Measurements from ENCODE around the gene BCAS3.

Gene BCAS3

DNA sequence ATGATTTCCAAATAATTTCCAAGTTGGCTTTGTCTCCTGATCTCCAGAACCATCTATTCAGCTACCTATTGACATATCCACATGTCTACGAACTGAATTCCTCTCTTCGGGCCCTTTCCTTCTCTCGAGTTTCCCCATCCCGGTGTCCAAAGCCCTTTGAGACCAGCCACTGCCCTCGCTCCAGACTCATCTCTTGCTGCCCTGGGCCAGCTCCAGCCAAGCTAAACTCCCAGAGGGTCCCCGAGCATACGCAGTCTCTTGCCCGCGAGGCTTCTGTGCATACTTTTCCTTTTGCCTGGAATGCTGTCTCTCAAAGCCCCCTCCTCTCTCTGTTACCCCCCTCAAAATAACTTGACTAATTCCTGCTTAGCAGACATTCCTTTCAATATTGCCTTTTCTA is 694.8 kb downstream of the BCAS3 start:
- Histone ChIP-seq H3K27ac (ENCODE audit: insufficient read depth, low read depth, low read length, poor library complexity, severe bottlenecking) (no peak overlapping the region), H3K27me3 (ENCODE audit: control insufficient read depth, insufficient read depth, low read length, poor library complexity, severe bottlenecking) (no peaks in the 10 kb centered on the region), H3K9me3 (ENCODE audit: control insufficient read depth, low read length) (no peaks in the 10 kb centered on the region), H3K36me3 (ENCODE audit: control insufficient read depth, insufficient read depth, low read length) (no peaks in the 10 kb centered on the region), H3K4me1 (ENCODE audit: control insufficient read depth, insufficient read depth, low read length) (peaks cover 8% of the 10 kb centered on the region), H3K4me3 (ENCODE audit: insufficient read depth, low read depth, low read length) (no peak overlapping the region)
- 92 to 94% methylated on average over 9 of the region's 9 CpGs for WGBS, 2 experiments

DNA sequence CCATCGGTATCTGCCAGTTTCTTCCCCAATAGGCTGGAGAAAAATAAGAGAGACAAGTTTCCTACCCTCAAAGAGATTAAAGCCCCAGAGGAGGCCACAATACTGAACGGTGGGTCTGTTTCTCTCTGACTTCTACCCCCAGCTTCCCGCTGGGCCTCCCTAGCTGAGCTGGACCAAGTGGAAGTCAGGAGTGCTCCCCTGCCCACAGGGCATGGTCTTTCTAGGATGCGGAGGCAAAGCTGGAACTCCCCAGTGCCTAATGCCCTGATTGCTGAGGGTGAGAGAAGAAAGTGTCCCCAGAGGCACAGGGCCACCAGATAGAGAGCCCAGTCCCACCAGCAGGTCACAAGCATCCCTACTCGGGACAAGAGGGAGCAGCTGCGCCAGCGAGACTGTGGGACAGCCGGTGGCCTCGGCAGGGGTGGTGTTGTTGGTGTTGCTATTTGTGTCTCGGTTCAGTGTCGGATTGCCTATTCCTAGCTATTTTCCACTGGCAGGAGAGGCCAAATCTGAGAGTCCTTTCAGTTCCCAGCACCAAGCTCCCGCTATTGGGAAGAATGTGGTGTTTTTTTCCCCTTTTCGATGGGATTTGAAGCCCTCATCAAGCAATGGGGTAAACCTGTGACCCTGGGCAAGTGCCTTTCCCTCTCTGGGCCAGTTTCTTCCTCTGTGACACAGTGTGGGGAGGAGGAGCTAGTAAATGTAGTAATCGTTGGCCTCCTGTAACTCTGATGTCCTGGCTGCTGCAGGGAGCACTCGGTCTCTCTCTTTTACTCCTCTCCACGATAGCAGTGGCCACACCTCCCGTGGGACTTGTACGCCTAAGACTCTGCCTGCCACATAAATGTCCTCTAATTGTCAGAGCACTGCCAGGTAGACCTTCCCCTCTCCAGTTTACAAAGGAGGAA is 699.5 kb downstream of the BCAS3 start:
- Histone ChIP-seq H3K27ac (ENCODE audit: insufficient read depth, low read depth, low read length, poor library complexity, severe bottlenecking) (no peak overlapping the region), H3K36me3 (ENCODE audit: control insufficient read depth, insufficient read depth, low read length) (no peaks in the 10 kb centered on the region), H3K27me3 (ENCODE audit: control insufficient read depth, insufficient read depth, low read length, poor library complexity, severe bottlenecking) (no peaks in the 10 kb centered on the region), H3K9me3 (ENCODE audit: control insufficient read depth, low read length) (no peaks in the 10 kb centered on the region), H3K4me3 (ENCODE audit: insufficient read depth, low read depth, low read length) (no peak overlapping the region), H3K4me1 (ENCODE audit: control insufficient read depth, insufficient read depth, low read length) (no peaks in the 10 kb centered on the region)
- 88 to 91% methylated on average over 18 of the region's 18 CpGs for WGBS, 2 experiments

DNA sequence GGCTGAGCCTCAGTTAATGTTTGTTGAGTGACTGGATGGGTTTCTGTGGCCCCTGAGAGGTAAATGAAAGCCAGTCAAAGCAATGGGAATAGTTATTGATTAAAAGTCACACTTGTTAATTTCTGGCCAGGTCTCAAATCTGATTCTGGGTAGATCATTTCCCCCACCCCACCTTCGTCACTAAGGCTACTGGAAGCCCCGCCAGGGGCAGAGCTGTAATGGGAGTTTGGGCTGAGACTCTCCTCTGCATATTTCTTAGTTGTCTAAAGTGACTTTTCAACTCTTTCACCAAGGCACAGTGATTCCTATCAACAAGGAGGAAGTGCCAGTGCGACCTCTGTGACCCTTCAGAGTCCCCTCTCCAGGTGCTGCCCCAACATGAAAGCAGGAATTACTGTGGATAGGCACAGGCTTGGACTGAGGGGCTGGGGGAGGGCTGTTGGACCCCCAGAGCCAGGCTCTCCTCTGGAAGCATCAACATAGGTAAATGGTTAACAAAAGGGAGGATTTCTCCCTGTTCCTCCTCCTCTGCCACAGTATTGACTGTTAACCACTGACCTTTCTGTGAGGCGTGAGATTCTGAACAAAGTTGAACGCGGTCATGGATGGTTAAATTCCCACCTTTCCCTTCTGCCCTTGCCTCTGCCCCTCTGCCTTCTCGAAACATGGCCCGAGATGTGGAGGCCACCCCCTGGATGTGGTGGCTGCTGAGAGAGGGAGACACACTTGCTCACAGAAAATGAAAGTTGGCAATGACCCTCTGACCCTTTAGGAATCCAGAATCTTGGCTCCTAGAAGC is 701.2 kb downstream of the BCAS3 start:
- Histone ChIP-seq H3K36me3 (ENCODE audit: control insufficient read depth, insufficient read depth, low read length) (no peaks in the 10 kb centered on the region), H3K27me3 (ENCODE audit: control insufficient read depth, insufficient read depth, low read length, poor library complexity, severe bottlenecking) (no peaks in the 10 kb centered on the region), H3K9me3 (ENCODE audit: control insufficient read depth, low read length) (no peaks in the 10 kb centered on the region), H3K4me1 (ENCODE audit: control insufficient read depth, insufficient read depth, low read length) (no peaks in the 10 kb centered on the region), H3K4me3 (ENCODE audit: insufficient read depth, low read depth, low read length) (no peak overlapping the region), H3K27ac (ENCODE audit: insufficient read depth, low read depth, low read length, poor library complexity, severe bottlenecking) (no peak overlapping the region)
- 82 to 84% methylated on average over 8 of the region's 8 CpGs for WGBS, 2 experiments

DNA sequence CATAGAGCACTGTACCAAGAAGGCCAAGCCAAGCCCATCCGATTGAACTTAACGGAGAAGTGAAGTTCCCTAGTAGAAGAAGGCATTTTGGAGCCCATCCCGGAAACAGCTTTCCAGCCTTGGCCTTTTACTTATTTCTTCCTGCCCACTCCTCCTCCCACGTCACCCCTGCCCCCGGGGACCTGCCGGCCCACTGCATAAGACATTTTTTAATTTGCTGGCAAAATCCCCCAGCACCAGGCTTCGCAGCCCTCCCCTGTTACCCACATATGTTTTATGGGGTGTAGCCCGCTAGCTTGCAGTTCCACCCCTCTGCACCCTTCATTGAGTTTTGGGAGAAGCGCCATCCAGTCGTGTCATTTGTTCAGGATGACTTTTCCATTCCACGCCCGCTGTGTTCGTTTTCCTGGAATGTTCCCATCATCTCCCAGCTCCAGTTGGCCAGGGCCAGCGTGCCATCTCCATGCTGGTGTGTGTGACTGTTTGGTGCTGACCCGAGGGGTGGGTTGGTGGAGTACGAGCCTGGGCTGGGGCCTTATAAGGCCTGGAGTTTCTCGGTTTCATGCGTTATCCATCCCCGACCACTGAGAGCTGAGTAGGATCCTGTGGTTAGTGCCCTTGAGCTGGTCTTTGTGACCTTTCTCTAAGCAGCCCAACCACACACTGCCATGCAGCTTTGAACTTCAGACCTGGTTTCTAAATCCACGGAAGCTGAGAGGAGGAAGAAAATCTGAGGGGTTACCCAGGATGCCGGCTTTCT is 702.0 kb downstream of the BCAS3 start:
- Histone ChIP-seq H3K4me3 (ENCODE audit: insufficient read depth, low read depth, low read length) (no peak overlapping the region), H3K27me3 (ENCODE audit: control insufficient read depth, insufficient read depth, low read length, poor library complexity, severe bottlenecking) (no peaks in the 10 kb centered on the region), H3K9me3 (ENCODE audit: control insufficient read depth, low read length) (no peaks in the 10 kb centered on the region), H3K36me3 (ENCODE audit: control insufficient read depth, insufficient read depth, low read length) (no peaks in the 10 kb centered on the region), H3K27ac (ENCODE audit: insufficient read depth, low read depth, low read length, poor library complexity, severe bottlenecking) (no peak overlapping the region), H3K4me1 (ENCODE audit: control insufficient read depth, insufficient read depth, low read length) (no peaks in the 10 kb centered on the region)
- 94% methylated on average over 20 to 21 of the region's 21 CpGs for WGBS, 2 experiments

DNA sequence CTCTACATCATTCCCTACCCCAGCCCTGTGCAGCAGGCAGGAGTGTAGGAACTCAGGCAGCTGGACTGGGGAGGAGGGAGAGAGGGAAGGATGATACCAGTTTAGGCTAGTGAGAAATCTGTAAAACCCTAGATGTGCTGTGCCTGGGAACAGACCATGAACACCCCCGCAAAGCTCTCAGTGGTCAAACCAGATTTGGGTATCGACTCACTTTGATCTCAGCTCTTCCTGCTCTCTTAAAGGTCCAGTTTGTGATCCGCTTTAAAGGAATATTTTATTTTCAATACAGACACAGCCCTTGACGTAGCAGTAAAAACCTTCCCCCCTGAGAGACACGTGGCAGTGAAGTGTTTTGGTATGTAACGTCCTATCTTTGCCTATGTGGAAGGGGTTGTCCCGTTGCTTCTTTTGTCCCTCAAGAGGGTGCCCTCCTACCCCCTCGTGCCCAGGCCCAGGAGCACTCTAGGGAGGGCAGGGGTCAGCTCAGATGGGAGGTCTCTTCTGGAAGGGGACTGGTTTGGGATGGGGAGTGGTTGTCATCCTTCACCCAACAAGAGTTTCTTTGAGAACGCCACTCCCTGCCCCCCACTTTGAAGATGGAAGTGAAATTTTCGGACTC is 702.7 kb downstream of the BCAS3 start:
- no peak overlapping the region for H3K4me3 ChIP-seq (ENCODE audit: insufficient read depth, low read depth, low read length)
- H3K9me3 ChIP-seq (ENCODE audit: control insufficient read depth, low read length), result no peaks in the 10 kb centered on the region
- no peaks in the 10 kb centered on the region for H3K4me1 ChIP-seq (ENCODE audit: control insufficient read depth, insufficient read depth, low read length)
- H3K36me3 ChIP-seq (ENCODE audit: control insufficient read depth, insufficient read depth, low read length), result no peaks in the 10 kb centered on the region
- H3K27ac ChIP-seq (ENCODE audit: insufficient read depth, low read depth, low read length, poor library complexity, severe bottlenecking), result no peak overlapping the region
- 88 to 94% methylated on average over 10 of the region's 10 CpGs for WGBS, 2 experiments
- no peaks in the 10 kb centered on the region for H3K27me3 ChIP-seq (ENCODE audit: control insufficient read depth, insufficient read depth, low read length, poor library complexity, severe bottlenecking)

DNA sequence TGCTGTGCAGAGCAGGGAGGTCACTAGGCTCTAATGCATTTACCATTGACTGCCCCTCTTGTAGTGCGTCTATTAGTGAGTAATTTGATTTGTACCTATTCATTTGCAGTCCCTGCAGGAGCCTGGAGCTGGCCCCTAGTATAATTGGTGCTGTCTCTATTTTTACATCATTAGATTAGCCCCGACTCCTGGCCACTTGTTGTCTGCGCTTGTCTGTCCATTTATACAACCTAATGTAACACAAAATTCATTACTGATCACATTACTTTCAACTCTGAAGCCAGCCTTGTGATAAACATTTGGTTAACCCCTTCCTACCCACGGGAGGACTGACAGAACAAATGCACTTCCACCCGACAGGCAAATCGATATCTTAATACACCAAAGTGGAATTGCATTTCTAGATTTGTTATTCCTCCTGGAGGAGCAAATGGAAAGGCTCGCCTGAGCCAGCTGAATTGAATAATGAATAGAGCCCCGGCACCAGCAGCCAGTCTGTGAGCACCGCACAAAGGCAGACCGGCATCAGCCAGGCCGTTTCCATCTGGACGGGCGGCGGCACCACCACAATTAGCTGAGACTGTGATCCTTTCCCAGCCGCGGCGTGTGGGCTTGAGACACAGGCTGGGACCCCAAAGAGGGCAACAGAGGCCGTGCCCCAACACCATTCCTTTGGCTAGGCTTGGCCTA is 703.3 kb downstream of the BCAS3 start:
- H3K9me3 ChIP-seq (ENCODE audit: control insufficient read depth, low read length), result no peaks in the 10 kb centered on the region
- H3K27me3 ChIP-seq (ENCODE audit: control insufficient read depth, insufficient read depth, low read length, poor library complexity, severe bottlenecking), result no peaks in the 10 kb centered on the region
- H3K4me3 ChIP-seq (ENCODE audit: insufficient read depth, low read depth, low read length), result no peak overlapping the region
- 92 to 93% methylated on average over 18 of the region's 18 CpGs for WGBS, 2 experiments
- H3K36me3 ChIP-seq (ENCODE audit: control insufficient read depth, insufficient read depth, low read length), result no peaks in the 10 kb centered on the region
- no peak overlapping the region for H3K27ac ChIP-seq (ENCODE audit: insufficient read depth, low read depth, low read length, poor library complexity, severe bottlenecking)
- H3K4me1 ChIP-seq (ENCODE audit: control insufficient read depth, insufficient read depth, low read length), result no peaks in the 10 kb centered on the region

DNA sequence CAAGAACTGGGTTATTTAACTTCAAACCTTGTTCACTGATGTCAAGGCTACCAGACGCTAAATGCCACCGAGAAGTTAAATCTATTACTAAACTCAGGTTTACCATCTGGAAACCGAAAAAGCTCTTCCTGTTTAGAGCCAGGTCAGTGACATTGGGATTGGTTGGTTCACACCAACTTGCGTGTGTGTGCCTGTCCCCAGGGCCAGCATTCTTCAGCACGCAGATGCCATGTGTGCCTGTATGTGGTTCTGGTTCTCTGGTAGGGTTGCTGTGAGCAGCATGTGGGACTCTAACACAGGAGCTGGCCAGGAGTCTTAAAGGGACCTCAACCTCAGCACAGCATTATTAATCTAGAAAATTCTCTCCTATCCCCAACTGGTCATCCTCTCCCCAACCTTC is 703.9 kb downstream of the BCAS3 start:
- H3K27me3 ChIP-seq (ENCODE audit: control insufficient read depth, insufficient read depth, low read length, poor library complexity, severe bottlenecking), result no peaks in the 10 kb centered on the region
- WGBS, 2 experiments, result 94 to 97% methylated on average over 5 of the region's 5 CpGs

DNA sequence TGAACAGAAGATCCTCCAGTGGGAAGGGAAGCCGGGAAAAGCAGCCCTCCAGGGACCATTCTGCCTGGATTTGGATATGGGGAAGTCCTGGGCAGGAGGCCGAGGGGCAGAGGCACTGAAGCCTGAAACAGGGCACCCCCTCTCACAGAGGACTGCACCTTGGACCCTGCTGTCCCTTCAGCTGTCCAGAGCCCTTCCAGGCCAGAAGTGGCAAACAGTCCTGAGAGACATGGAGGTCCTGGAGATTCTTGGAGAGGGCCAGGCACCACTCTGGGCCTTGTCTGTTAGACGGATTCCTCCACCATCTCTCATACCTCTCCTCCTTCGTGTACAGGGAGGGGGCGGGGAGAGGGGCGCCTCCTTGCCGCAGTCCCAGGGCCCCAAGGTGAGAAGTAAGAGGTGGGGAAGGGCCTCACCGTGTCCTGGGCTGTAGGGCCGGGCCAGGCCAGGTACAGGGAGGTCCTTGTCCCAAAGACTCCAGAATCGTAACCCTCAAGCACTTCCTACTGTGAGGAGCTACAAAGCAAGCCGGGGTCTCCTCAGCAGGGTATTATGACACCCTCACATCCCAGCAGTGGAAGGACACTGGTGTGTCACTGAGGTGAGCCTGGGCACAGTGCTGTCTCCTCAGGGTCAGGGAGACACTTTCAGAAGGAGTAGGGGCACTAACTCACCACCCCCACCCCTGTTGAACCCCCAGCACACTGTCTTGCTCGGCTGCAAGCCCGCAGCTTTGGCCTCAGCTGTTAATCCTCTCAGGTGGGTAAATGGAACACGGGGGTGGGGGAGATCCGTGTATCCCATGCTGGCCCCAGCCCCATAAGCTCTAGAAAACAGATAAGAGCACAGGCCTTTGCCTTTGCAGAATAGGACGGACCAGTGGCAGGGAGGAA is 705.4 kb downstream of the BCAS3 start:
- 92% methylated on average over 16 of the region's 16 CpGs for WGBS, 2 experiments
- Histone ChIP-seq H3K4me1 (ENCODE audit: control insufficient read depth, insufficient read depth, low read length) (no peaks in the 10 kb centered on the region), H3K9me3 (ENCODE audit: control insufficient read depth, low read length) (no peaks in the 10 kb centered on the region), H3K27ac (ENCODE audit: insufficient read depth, low read depth, low read length, poor library complexity, severe bottlenecking) (no peak overlapping the region), H3K4me3 (ENCODE audit: insufficient read depth, low read depth, low read length) (no peak overlapping the region), H3K27me3 (ENCODE audit: control insufficient read depth, insufficient read depth, low read length, poor library complexity, severe bottlenecking) (no peaks in the 10 kb centered on the region), H3K36me3 (ENCODE audit: control insufficient read depth, insufficient read depth, low read length) (no peaks in the 10 kb centered on the region)

More for the DNA sequence above, 703.9 kb downstream of the BCAS3 start:
- H3K9me3 ChIP-seq (ENCODE audit: control insufficient read depth, low read length), result no peaks in the 10 kb centered on the region
- H3K4me3 ChIP-seq (ENCODE audit: insufficient read depth, low read depth, low read length), result no peak overlapping the region
- no peaks in the 10 kb centered on the region for H3K4me1 ChIP-seq (ENCODE audit: control insufficient read depth, insufficient read depth, low read length)
- no peaks in the 10 kb centered on the region for H3K36me3 ChIP-seq (ENCODE audit: control insufficient read depth, insufficient read depth, low read length)
- H3K27ac ChIP-seq (ENCODE audit: insufficient read depth, low read depth, low read length, poor library complexity, severe bottlenecking), result no peak overlapping the region
